Iris pigment epithelial cell (primary cell): ENCODE data around the gene ERVFRD-1.
"Not testable (repeated sequence)": the region's sequence is repeated elsewhere in the genome, so short reads cannot be mapped to it uniquely, and the experiment has no call there.

Experiments
- DNase-seq: peaks from one replicate; pipeline ENCODE4 v3.0.0-alpha.2; 2011; ENCODE audit warnings: low read depth

Gene ERVFRD-1

GRCh38 chr6:11128608-11129007 lies 17.1 kb upstream of the ERVFRD-1 start:
- no peak for DNase-seq

GRCh38 chr6:11126876-11127275 lies 15.4 kb upstream of the ERVFRD-1 start:
- peak; percentile 8 for DNase-seq

DNA sequence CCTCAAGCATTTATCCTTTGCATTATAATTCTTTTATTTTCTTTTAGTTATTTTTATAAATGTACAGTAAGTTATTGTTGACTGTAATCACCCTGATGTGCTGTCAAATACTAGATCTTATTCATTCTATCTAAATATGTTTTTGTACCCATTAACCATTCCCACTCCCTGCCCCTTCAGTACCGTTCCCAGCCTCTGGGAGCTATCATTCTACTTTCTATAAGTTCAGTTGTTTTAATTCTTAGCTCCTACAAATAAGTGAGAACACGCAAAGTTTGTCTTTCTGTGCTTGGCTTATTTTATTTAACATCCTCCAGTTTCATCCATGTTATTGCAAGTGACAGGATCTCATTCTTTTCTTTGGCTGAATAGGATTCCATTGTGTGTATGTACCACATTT lies 12.5 kb upstream of the ERVFRD-1 start:
- no peak for DNase-seq

DNA sequence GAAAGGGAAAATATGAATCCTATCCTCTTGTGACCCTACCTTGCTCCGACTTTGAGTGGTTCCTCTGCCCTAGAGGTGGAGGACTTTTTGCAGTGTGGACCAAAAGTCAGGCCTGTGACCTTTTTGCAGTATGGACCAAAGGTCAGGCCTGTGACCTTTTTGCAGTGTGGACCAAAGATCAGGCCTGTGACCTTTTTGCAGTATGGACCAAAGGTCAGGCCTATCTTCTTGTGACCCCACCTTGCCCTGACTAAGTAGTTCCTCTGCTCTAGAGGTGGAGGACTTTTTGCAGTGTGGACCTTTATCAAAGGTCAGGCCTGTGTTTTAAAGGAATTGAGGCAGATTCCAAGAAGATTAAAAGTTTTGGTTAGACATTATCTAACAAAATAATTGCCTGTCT lies 10.9 kb upstream of the ERVFRD-1 start:
- DNase-seq = no peak

DNA sequence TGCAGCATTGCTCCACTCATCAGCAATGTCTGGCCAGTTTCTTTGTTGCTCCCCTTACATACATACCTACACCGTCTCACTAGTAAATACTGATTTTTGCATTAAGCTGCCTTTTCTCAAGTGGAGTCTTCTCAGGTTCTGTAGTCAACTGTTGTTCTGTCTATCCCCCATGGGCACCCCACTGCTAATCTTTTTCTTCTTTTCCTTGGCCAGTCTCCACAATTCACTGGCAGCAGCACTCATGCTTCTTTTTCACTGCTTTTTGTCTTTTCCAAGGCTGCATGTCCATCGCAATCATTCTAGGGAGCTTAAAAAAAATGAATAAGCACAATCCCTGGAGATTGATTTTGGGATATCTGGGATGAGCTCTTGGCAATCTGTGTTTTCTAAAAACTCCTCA lies 10.3 kb upstream of the ERVFRD-1 start:
- peak; percentile 36 for DNase-seq

DNA sequence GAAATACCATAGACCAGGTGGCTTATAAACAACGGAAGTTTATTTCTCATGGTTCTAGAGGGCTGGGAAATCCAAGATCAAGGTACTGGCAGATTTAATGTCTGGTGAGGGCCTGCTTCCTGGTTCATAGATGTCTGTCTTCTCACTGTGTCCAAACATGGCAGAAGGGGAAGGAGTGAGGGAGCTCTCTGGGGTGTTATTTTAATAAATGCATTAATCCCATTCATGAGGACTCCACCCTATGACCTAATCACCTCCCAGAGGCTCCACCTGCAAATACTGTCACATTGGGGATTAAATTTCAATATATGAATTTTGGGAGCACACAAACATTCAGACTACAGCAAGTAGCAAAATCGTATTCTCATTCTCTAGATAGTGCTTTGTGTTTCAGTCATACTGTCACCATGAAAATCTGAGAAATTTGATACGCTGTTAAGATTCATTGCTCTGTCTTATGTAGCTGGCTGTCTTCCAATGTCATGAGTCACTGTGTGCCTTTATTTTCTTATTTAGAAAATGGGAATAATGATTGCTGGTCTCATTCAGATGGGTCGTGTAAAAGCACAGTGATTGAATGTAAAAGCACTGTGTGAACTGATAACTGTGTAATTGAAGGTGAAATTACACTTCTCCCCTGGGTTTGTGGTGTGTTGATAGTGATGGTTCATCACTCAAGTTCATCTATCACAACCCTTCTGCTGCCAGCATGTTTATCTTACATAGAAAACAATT lies 8.9 kb upstream of the ERVFRD-1 start:
- peak; percentile 78 for DNase-seq

DNA sequence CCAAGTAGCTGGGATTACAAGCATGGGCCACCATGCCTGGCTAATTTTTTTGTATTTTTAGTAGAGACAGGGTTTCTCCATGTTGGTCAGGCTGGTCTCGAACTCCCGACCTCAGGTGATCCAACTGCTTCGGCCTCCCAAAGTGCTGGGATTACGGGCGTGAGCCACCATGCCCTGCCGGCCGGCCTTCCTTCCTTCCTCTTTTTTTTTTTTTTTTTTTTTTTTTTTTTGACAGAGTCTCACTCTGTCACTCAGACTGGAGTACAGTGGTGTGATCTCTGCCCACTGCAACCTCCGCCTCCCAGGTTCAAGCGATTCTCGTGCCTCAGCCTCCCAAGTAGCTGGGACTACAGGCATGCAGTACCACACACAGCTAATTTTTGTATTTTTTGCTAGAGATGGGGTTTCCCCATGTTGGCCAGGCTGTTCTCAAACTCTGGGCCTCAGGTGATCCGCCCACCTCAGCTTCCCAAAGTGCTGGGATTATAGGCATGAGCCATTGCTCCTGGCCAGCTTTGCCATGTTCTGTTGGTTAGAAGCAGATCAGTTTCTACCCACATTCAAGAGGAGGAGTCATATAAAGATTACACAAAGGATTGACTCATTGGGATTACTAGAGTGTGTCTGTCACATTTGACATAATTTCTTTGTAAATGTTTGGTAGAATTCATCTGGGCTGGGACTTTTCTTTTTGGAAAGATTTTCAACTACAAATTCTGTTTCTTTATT lies 4.4 kb upstream of the ERVFRD-1 start:
- peak; percentile 76 for DNase-seq

GRCh38 chr6:11113038-11113437 lies 1.5 kb upstream of the ERVFRD-1 start:
- DNase-seq = peak; percentile 48

GRCh38 chr6:11111769-11112437 lies 378 bp upstream of the ERVFRD-1 start:
- peak; percentile 50 for DNase-seq

DNA sequence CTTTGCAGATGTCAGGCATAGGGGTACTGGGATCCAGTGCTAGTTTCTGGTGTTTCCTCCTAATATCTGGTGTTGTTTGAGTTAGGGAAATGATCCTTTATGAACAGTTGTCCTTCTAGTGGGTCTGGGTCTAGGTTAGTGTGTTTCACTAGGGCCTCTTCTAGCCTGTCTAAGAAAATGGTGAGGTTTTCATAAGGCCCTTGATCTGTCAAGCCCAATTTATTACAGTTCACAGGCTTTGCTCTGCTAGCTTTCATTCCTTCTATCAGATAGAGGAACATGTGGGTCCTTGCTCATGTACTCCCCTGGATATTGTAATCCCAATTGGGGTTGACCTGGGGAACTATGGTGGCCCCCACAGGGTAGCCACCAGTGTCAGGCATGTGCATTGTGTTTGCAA lies 2.8 kb downstream of the ERVFRD-1 start:
- no peak for DNase-seq

DNA sequence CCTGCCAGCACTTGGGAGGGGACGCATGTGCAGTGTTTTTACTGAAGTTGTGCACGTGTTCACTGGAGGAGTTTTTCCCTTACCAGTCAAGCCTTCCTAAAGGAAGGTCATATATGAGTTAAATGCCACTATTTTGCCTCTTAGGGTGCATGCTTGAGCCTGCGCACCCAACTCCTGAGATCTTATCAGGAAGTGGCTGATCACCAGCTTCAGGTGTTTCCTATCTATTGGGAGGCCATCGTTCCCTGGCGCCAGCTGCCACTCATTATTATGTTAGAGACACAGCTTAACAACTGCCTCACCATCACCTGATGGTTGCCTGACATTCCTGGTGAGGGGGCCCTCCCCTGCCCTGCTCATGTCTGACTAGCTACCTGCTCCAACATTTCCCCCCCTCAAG lies 8.5 kb downstream of the ERVFRD-1 start:
- DNase-seq = no peak

GRCh38 chr6:11101417-11101816 lies 10.1 kb downstream of the ERVFRD-1 start:
- DNase-seq = no peak

- DNase-seq = no peak
These were observed 13.5 kb downstream of the ERVFRD-1 start for GRCh38 chr6:11098004-11098403.

- no peak for DNase-seq
These were observed 14.0 kb downstream of the ERVFRD-1 start for GRCh38 chr6:11097476-11097875.

DNA sequence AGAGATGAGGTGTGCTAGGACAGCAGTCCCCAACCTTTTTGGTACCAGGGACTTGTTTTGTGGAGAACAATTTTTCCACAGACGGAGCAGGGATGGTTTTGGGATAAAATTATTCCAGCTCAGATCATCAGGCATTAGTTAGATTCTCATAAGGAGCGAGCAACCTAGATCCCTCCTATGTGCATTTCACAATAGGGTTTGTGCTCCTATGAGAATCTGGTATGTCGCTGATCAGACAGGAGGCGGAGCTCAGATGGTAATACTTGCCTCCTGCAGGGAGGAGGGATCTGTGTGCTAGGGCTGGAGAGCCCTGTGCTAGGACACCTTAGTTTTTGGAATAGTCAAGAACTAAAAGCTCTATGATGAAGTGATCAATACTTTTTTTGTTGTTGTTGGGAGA lies 15.4 kb downstream of the ERVFRD-1 start:
- DNase-seq = peak; percentile 94

DNA sequence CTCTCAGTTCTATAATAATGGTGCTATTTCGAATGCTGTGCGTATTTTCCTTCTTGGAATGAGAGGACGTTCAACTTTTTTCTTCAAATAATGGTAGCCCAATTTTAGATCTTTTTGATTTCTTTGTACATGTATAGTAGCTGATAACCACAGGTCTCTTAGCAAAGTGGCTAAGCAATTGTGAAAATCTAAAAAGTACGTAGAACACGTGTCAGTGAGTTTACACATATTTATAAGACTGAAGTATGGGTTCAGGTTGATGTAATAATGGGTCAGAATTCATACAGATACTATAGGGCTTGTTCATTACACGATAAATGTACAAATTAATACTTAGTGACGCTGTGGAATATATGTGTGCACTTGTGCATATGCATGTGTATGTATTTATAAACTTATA lies 16.6 kb downstream of the ERVFRD-1 start:
- no peak for DNase-seq

GRCh38 chr6:11094411-11094851 lies 17.1 kb downstream of the ERVFRD-1 start:
- DNase-seq = peak; percentile 64

DNA sequence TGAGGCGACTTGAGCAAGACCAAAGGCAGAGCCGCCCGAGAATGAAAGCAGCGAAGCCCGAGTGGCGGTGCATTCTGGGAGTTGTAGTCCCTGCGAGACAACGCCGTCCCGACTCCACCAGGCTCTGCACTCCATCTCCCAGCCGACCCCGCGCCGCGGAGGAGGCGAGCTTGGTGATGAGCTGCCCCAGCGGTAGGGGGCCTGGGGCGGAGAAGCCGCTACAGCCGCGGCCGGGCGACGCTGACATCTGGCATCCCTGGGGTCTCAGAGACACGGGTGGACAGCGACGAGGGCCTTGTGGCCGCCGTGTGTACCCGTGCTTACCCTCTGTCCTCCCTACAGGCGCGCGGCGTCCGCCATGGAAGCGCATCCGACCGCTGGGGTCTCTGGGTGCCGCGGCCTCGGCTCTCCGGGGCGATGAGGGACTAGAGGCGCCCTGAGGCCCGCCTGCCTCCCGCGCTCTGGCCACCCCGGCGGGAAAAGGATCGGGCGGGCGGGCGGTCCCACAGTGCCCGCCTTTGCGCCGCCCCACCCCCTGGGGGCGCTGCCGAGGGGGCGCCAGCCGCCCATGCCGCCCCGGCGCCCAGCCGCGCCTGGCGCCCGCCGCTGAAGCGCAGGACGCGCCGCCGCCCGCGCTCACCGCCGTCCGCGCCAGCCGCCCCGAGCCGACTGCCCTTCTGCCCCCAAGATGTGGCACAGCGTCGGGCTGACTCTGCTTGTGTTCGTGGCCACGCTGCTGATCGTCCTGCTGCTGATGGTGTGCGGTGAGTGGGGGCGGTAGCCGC lies 17.7 kb downstream of the ERVFRD-1 start, which contains the start of gene SMIM13:
Gene SMIM13, plus strand, starts transcription at position 209 of the 785 bp plus-strand sequence. Its CDS starts 480 bp downstream, at position 689.
- DNase-seq = peak; percentile 99

DNA sequence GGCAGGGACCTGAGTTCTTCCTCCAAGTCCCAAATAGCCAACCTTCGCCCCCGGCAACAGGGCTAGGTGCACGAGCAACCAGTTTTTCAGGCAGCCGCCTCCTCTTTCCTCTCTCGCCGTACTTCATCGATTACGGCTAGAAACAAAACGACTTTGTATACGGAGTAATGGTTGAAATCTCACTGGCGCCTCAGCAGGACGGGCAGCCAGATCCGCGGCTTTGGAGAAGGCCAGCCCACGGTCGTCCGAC lies 18.2 kb downstream of the ERVFRD-1 start:
- DNase-seq = no peak

DNA sequence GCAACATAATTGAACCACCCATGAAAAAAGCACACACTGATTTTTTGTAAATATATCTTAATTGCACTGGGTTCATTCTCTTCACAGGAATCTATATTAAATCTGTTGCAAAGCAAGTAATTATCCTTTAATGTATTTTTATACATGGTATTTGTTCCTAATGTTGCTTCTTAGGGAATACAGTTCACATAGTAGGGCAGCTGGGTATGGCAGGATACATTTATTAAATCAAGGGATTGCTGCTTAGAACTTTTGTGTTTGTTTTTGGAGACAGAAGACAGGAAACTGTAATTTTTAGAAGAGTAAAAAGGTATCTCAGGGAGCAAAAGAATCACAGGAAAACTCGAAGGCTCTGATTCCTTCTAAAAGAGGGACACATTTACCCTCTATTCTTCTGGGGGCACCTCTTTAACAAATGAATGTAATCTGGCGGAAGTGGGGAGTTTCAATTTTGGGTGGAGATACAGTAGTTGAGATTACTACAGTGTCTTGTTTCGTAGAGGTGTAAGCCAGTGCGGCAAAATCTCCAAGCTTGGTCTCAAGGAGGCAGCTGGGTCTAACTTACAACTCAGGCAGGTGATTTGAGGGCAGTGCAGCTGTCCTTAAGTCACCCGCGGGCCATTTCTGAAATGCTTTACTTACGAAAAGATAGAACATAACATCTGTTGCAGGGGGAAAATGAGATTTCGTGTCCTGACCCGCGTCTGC lies 18.7 kb downstream of the ERVFRD-1 start:
- peak; percentile 44 for DNase-seq

DNA sequence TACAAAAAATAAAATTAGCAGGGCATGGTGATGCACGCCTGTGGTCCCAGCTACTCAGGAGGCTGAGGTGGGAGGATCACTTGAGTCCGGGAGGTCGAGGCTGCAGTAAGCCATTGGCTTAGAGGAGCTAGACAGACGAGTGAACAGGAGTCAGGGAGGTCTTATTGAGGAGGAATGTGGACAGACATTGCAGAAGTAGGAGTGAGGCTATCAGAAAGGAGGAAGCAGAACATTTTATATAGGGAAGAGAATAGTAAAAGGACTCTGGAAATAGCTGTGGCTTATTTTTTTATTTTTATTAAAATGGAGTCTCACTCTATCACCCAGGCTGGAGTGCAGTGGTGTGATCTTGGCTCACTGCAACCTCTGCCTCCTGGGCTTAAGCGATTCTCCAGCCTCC lies 20.4 kb downstream of the ERVFRD-1 start:
- not testable (repeated sequence) for DNase-seq

DNA sequence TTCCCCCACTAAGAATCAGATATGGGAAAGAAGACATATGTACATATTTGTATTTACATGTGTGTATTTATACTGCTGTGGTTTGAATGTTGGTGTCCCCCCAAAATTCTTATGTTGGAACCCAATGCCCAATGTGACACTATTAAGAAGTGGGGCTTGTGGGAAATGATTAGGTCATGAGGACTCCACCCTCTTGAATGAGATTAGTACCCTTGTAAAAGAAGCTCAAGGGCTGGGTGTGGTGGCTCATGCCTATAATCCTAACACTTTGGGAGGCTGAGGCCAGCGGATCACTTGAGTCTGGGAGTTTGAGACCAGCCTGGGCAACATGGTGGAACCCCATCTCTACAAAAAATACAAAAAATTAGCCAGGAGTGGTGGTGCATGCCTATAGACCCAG lies 21.8 kb downstream of the ERVFRD-1 start:
- DNase-seq = no peak
